GM23248 (cell line): ENCODE results near the gene GLT6D1. TPM values are rescaled to one million over a fixed set of nuclear protein-coding genes. Genes with fewer than 3 reads are reported as not detected.

ENCODE experiments used
- DNase-seq: peaks from one replicate; pipeline ENCODE4 v3.0.0-alpha.2; 2015
- H2AFZ ChIP-seq: fragments of 200-600 bp; sonication (generic); 2 replicates; pipeline ENCODE4 v1.6.1; 2016; ENCODE audit warnings: antibody characterized with exemption
- H3F3A ChIP-seq: fragments of 200-600 bp; sonication (generic); 2 replicates; pipeline ENCODE4 v1.6.1; 2016; ENCODE audit warnings: mild to moderate bottlenecking, antibody characterized with exemption, mixed run types; ENCODE audit not compliant: insufficient read depth
- H3K27ac ChIP-seq: fragments of 200-600 bp; sonication (generic); 2 replicates; pipeline ENCODE4 v1.5.1; 2016; ENCODE audit warnings: mild to moderate bottlenecking
- H3K27me3 ChIP-seq: fragments of 200-600 bp; sonication (generic); replicated peaks from 2 replicates; pipeline ENCODE4 v1.6.1; 2016; ENCODE audit warnings: mild to moderate bottlenecking; ENCODE audit not compliant: insufficient read depth
- H3K36me3 ChIP-seq: fragments of 200-600 bp; sonication (generic); 2 replicates; pipeline ENCODE4 v1.6.1; 2016; ENCODE audit warnings: low read depth, mild to moderate bottlenecking
- H3K4me1 ChIP-seq: fragments of 200-600 bp; sonication (generic); 2 replicates; pipeline ENCODE4 v1.6.1; 2016; ENCODE audit warnings: mild to moderate bottlenecking; ENCODE audit not compliant: insufficient read depth
- H3K4me2 ChIP-seq: fragments of 200-600 bp; sonication (generic); one replicate; pipeline ENCODE4 v1.6.1; 2016; ENCODE audit warnings: mild to moderate bottlenecking; ENCODE audit not compliant: unreplicated experiment
- H3K4me3 ChIP-seq: fragments of 200-600 bp; sonication (generic); 2 replicates; pipeline ENCODE4 v1.5.1; 2016; ENCODE audit warnings: mild to moderate bottlenecking
- H3K79me2 ChIP-seq: fragments of 200-600 bp; sonication (generic); 2 replicates; pipeline ENCODE4 v1.6.1; 2016; ENCODE audit warnings: mild to moderate bottlenecking; ENCODE audit not compliant: insufficient read depth
- H3K9ac ChIP-seq: fragments of 200-600 bp; sonication (generic); 2 replicates; pipeline ENCODE4 v1.6.1; 2016; ENCODE audit warnings: mild to moderate bottlenecking
- H3K9me2 ChIP-seq: fragments of 200-600 bp; sonication (generic); 2 replicates; pipeline ENCODE4 v1.6.1; 2016; ENCODE audit warnings: mixed run types, mild to moderate bottlenecking, moderate library complexity; ENCODE audit not compliant: insufficient read depth
- H3K9me3 ChIP-seq: fragments of 200-600 bp; sonication (generic); one replicate; pipeline ENCODE4 v1.6.1; 2017; ENCODE audit warnings: low read depth
- H4K20me1 ChIP-seq: fragments of 200-600 bp; sonication (generic); 2 replicates; pipeline ENCODE4 v1.6.0; 2016; ENCODE audit not compliant: insufficient read depth
- EZH2 ChIP-seq: fragments of 200-600 bp; sonication (generic); IDR thresholded peaks from 2 replicates; pipeline ENCODE4 v1.6.1; 2018; ENCODE audit warnings: antibody characterized with exemption, mild to moderate bottlenecking; ENCODE audit not compliant: insufficient read depth, poor library complexity, severe bottlenecking
- EZH2phosphoT487 ChIP-seq: fragments of 200-600 bp; sonication (generic); IDR thresholded peaks from 2 replicates; pipeline ENCODE4 v1.6.1; 2018; ENCODE audit warnings: antibody characterized with exemption, moderate library complexity, mild to moderate bottlenecking, low read depth; ENCODE audit not compliant: insufficient read depth
- WGBS, 2 experiments: methylation state at CpG; one replicate each; pipeline ENCODE4 v1.1.6; 2015 to 2017; ENCODE audit warnings: low lambda C conversion rate in 2 of 2, low coverage in 1 of 2; ENCODE audit errors: missing lambda C conversion rate in 2 of 2; 5-methylcytosine and 5-hydroxymethylcytosine counted together
- in situ Hi-C: fragments of 300-500 bp; cut with MboI; formaldehyde crosslinking; loops from 2 replicates; pipeline ENCODE4 v1.15.0; 2020
- polyA plus RNA-seq: library from polyadenylated mRNA; unstranded; fragments of >200 nt; fragmentation: Nextera tagmentation; extraction: Ambion mirVana; gene quantifications from 2 replicates; pipeline ENCODE4 v1.2.1, GENCODE V29; 2016
- total RNA-seq: library from RNA; depleted of rRNA; stranded (reverse); fragments of >200 nt; shearing (Covaris generic); gene quantifications from 2 replicates; pipeline ENCODE4 v1.2.3, GENCODE V29; 2014

GLT6D1 gene
- total and polyA plus RNA-seq, 2 experiments from 2014 or later: not detected

- no peaks in the 10 kb centered on the region for H3K36me3 ChIP-seq
- no peaks in the 10 kb centered on the region for H3K79me2 ChIP-seq
- no peak overlapping the region for H3K4me3 ChIP-seq
- H2AFZ ChIP-seq: no peak overlapping the region
- no peaks in the 10 kb centered on the region for H3K9me2 ChIP-seq
- no peaks in the 10 kb centered on the region for H4K20me1 ChIP-seq
- WGBS, 2 experiments: 49 to 54% methylated on average over 5 of the region's 5 CpGs
- H3K27me3 ChIP-seq: no peaks in the 10 kb centered on the region
- no peaks in the 10 kb centered on the region for H3K4me1 ChIP-seq
- DNase-seq: no peak
- no peaks in the 10 kb centered on the region for H3K9me3 ChIP-seq
- no peak overlapping the region for H3K4me2 ChIP-seq
- TF ChIP-seq EZH2: no peak
- TF ChIP-seq EZH2phosphoT487: no peak
- in situ Hi-C loops: no loop called here
- no peaks in the 10 kb centered on the region for H3F3A ChIP-seq
- H3K27ac ChIP-seq: no peak overlapping the region
- no peak overlapping the region for H3K9ac ChIP-seq
Measured at GRCh38 chr9:135681161-135681560, 41.8 kb upstream of the GLT6D1 start.

DNA sequence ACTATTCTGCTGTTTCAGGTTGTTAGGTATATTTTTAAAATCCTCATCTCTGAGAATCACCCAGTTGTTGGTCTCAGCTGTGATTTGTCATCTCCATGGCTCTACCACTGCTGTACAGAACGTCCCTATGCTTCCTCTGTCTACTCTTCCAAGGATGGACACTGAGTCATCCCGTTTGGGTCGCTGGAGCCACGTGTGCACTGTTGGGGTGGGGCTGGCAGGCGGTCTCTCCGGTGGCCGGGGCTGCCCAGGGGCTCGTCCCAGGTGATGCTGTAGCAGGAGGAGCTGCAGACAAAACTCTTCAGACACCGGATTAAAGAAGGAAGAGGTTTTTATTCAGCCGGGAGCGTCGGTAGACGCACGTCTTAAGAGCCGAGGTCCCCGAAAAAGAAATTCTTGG lies 40.7 kb upstream of the GLT6D1 start:
- Histone ChIP-seq H3K9me2 (no peaks in the 10 kb centered on the region), H4K20me1 (no peaks in the 10 kb centered on the region), H3K4me3 (no peak overlapping the region), H3K4me2 (no peak overlapping the region), H3K27me3 (no peaks in the 10 kb centered on the region), H3K36me3 (no peaks in the 10 kb centered on the region), H3K79me2 (no peaks in the 10 kb centered on the region), H3K27ac (no peak overlapping the region), H3K4me1 (no peaks in the 10 kb centered on the region), H3F3A (no peaks in the 10 kb centered on the region), H3K9me3 (no peaks in the 10 kb centered on the region), H2AFZ (no peak overlapping the region), H3K9ac (no peak overlapping the region)
- DNase-seq: peak; percentile 21
- in situ Hi-C loops: no loop called here
- 51 to 56% methylated on average over 16 of the region's 16 CpGs for WGBS, 2 experiments
- TF ChIP-seq EZH2phosphoT487 (no peak), EZH2 (no peak)

DNA sequence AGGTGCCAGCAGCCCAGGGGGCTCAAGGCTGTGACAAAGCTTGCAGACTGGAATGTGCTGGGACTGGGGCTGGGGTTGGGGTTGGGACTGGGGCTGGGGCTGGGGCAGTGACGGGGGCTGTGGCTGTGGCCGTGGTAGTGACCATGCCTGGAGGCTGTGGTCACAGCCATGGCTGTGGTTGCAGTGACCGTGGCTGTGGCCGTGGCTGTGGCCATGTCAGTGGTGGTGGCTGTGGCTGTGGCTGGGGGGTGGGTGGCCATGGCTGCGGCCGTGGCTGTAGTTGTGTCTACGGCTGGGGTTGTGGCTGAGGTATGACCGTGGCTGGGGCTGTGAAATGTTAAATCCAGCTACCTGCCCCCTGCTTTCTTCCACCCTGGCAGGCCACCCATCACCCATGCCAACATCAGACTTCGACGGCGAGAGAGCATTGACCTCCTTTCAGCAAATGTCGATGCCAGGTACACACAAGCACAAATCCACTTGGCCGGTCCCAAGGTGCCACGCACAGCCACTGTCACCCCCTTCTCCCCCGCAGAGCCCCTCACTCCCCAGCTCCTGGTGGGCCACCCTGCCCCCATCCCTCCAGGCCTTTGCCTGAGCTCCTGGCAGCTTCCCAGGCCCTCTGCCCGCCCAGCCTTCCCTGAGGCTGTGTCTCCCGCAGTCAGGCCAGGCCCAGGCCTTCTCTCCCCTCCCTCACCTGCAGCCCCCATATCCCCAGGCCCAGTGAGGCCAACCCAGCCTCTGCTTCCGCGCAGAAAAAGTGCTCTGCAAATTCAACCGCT lies 39.1 kb upstream of the GLT6D1 start:
- H3K9ac ChIP-seq: no peak overlapping the region
- in situ Hi-C loops: no loop called here
- H4K20me1 ChIP-seq: no peaks in the 10 kb centered on the region
- WGBS, 2 experiments: 71 to 74% methylated on average over 12 to 20 of the region's 20 CpGs
- no peaks in the 10 kb centered on the region for H3F3A ChIP-seq
- DNase-seq: no peak
- H3K27me3 ChIP-seq: no peaks in the 10 kb centered on the region
- H2AFZ ChIP-seq: no peak overlapping the region
- H3K4me2 ChIP-seq: no peak overlapping the region
- H3K79me2 ChIP-seq: no peaks in the 10 kb centered on the region
- H3K9me3 ChIP-seq: no peaks in the 10 kb centered on the region
- H3K9me2 ChIP-seq: no peaks in the 10 kb centered on the region
- no peaks in the 10 kb centered on the region for H3K36me3 ChIP-seq
- no peak overlapping the region for H3K4me3 ChIP-seq
- no peak overlapping the region for H3K27ac ChIP-seq
- no peaks in the 10 kb centered on the region for H3K4me1 ChIP-seq
- TF ChIP-seq EZH2: no peak

- no peaks in the 10 kb centered on the region for H3F3A ChIP-seq
- H4K20me1 ChIP-seq: no peaks in the 10 kb centered on the region
- no peaks in the 10 kb centered on the region; the same call in 1 of the 2 replicates for H3K27me3 ChIP-seq
- no peak overlapping the region for H3K27ac ChIP-seq
- H3K36me3 ChIP-seq: no peaks in the 10 kb centered on the region
- no peak for DNase-seq
- no peak overlapping the region for H2AFZ ChIP-seq
- no peaks in the 10 kb centered on the region for H3K9me3 ChIP-seq
- no peaks in the 10 kb centered on the region for H3K79me2 ChIP-seq
- 74 to 80% methylated on average over 22 of the region's 22 CpGs for WGBS, 2 experiments
- no peaks in the 10 kb centered on the region for H3K4me1 ChIP-seq
- H3K4me2 ChIP-seq: no peak overlapping the region
- H3K4me3 ChIP-seq: no peak overlapping the region
- no peak overlapping the region for H3K9ac ChIP-seq
- in situ Hi-C loops: no loop called here
- TF ChIP-seq EZH2phosphoT487 (no peak), EZH2 (no peak)
- no peaks in the 10 kb centered on the region for H3K9me2 ChIP-seq
Measured at GRCh38 chr9:135677641-135678168, 38.4 kb upstream of the GLT6D1 start.

GRCh38 chr9:135676891-135677290 lies 37.6 kb upstream of the GLT6D1 start:
- TF ChIP-seq EZH2 (no peak), EZH2phosphoT487 (no peak)
- no peak overlapping the region for H3K4me2 ChIP-seq
- in situ Hi-C loops: no loop called here
- H3K4me3 ChIP-seq: no peak overlapping the region
- no peaks in the 10 kb centered on the region for H3K4me1 ChIP-seq
- DNase-seq: no peak
- no peak overlapping the region for H3K27ac ChIP-seq
- no peaks in the 10 kb centered on the region for H3K79me2 ChIP-seq
- no peak overlapping the region for H2AFZ ChIP-seq
- no peaks in the 10 kb centered on the region for H3K9me2 ChIP-seq
- H3K9ac ChIP-seq: no peak overlapping the region
- H3K36me3 ChIP-seq: no peaks in the 10 kb centered on the region
- no peaks in the 10 kb centered on the region for H4K20me1 ChIP-seq
- H3K9me3 ChIP-seq: no peaks in the 10 kb centered on the region
- WGBS, 2 experiments: 66 to 67% methylated on average over 13 of the region's 13 CpGs
- peaks cover 6% of the 10 kb centered on the region; the same call in 1 of the 2 replicates for H3K27me3 ChIP-seq
- no peaks in the 10 kb centered on the region for H3F3A ChIP-seq
